ENCODE measurements around the gene TSC22D1.
"Not testable (repeated sequence)": the region's sequence is repeated elsewhere in the genome, so short reads cannot be mapped to it uniquely, and the experiment has no call there.

Gene TSC22D1

DNA sequence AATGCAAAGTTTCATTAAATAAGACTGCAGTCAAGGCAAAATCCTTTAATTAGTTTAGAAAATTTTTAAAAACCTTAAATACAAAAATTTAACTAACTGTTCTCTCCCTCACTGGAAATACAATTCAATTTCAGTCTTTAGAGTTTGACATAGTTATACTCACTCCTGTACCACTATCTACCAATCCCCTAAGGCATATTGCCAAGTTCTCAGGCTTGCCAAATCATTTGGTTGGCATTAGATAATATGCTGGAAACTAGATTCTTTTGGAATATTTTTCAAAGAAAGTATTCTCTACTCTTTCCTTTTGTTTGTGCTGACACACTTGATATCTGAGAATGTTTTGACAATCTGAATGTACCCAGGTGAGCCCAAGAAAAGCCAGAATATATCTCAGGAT lies 77.2 kb downstream of the TSC22D1 start:
- DNase-seq: no peak

GRCh38 chr13:44498502-44498901 lies 77.6 kb downstream of the TSC22D1 start:
- DNase-seq: no peak

GRCh38 chr13:44497801-44498200 lies 78.3 kb downstream of the TSC22D1 start:
- no peak for DNase-seq

DNA sequence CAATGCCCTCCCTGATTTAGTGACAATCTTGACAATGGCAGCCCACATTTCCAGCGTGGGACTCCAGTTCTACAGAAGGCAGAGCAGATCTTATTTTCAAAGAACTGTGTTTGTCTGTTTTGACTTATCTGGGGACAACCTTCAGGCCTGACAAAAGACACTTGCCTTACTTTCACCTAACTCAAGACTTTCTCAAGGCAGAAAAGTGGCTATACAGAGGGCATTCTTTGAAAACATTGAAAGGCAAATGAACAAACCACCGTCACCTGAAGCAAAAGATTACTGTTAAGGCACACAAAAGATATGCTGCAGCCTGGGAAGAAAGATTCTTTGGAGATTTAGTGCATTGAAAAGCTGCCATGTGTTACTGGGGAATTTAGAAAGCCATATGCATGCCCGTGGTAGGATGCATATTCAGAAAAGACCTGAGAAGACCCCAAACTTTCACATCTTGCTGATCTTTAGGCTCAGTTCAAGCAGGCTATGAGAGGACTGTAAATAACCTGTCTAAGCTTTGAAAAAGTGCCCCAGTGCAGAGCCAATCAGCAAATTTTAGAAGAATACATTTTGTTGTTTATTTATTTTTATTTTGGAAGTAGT lies 82.8 kb downstream of the TSC22D1 start:
- DNase-seq: no peak

DNA sequence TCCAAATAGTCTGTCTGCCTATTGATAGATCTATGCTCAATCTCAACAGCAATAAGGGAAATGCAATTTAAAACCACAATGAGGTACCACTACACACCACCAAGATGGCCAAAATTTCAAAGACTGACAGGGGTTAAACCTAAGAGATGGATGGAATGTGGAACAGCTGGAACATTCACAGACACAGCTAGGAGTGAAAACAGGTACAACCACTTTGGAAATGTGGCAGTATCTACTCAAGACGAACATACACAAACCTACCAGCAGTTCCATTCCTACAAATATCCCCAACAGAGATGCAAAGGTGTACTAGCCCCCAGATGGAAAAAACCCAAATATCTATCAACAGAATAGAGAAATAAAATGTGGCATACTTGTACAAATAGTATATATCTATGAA lies 86.4 kb downstream of the TSC22D1 start:
- no peak for DNase-seq

- no peak for DNase-seq
These were observed 88.1 kb downstream of the TSC22D1 start for GRCh38 chr13:44487989-44488388.

GRCh38 chr13:44484562-44485138 lies 91.5 kb downstream of the TSC22D1 start:
- DNase-seq: no peak

DNA sequence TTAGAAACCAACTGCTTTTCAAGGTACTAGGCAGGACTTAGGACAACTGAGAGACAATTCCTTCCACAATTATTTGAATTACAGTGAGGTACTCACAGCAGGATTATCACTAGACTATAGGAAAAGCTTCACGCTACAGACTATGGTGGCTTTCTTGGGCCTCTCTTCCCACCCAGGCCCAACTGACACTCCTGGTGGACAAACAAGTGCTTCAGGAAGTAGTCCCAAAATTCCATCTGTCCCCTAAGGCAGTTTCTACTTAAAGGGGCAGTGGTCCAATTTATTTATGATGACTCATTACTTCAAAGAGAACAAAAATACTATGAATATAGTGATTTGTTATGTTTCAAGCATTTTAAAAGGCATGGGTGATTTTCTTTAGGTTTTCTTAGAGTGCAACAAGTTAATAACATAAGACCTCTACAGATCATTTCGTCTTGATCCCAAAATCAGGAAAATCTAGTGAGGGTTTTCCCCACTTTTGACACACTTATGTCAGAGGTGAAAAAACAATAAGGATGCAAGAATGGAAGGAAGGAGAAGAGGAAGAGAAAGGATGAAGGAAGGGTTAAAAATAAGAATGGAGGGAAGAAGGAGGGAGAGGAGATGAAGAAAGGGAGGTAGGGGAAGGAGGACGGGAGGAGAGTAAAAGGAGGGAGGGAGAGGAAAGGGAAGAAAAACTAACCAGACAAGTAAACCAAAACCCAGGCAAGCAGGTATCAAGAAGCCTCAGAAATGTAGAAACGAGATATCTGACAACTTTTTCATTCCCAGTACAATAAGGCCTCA lies 101.8 kb downstream of the TSC22D1 start:
- DNase-seq: no peak

DNA sequence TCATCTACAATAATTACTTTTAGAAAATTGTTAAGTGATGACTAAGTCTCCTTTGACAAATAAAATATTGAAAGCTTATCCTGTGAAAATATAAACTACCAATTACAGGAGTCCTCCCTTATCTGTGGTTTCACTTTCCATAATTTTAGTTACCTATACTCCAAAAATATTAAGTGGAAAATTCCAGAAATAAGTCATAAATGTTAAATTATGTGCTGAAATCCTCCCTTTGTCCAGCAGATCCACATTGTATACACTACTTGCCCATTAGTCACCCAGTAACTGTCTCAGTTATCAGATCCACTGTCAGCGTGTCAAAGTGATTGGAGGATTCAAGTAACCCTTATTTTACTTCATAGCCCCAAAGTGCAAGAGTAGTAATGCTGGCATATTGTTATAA lies 104.4 kb downstream of the TSC22D1 start:
- DNase-seq: no peak

DNA sequence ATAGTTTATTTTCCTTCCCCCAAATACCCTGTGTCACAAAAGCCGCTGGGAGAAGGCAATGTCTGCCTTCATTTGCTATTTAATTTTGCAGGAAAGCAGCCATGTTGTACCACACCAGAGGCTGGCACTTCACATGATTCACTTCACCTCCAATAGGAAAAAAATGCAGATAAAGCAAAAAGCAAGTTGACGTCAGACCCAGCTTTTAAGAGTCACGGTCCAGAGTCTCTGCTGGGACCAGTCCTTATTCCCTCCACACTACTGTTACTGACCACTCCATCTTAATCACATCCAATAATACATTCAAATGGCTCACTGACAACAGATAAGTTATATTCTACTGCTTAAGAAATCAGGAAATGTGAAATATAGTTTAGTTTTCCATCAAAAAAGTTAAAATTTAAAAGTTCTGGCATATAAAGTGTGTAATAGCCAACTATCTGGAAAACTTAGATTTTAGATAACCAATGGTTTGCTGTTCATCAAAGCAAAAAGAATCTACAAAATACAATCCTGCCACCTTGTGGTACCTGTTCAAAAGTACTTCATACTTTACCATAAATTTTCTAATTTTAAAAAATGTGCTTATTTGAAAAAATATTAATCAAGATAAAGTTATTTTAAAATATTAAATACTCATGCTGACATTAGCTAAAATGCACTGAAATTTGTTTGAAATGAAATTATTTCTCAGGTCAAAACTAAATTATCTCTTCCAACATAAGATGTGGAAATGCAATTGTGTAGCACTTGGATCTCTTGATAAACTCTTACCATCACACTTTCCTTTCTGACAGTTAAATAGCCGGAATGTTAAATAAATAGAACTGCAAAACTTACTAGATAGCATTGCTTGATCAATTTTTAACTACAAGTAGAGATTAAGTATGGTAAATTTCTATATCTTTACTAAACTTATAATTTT lies 105.2 kb downstream of the TSC22D1 start:
- no peak for DNase-seq

DNA sequence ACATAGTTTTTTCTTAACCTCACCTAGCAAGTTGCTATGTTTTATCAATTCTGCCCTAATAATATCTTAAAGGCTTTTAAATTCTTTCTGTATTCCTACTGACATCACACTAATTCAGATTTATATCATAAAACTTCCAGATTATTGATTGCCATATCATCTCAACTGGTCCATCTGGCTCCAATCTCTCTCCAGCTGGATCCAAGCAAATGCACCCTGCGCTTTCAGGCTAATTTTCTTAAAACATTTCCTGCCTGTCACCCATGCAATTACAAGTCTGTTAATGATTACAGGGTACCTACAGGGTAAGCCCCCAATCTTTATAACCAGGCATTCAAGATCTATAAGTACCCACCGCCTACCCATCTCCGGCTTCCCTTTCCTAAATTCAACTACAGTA lies 107.3 kb downstream of the TSC22D1 start:
- no peak for DNase-seq

DNA sequence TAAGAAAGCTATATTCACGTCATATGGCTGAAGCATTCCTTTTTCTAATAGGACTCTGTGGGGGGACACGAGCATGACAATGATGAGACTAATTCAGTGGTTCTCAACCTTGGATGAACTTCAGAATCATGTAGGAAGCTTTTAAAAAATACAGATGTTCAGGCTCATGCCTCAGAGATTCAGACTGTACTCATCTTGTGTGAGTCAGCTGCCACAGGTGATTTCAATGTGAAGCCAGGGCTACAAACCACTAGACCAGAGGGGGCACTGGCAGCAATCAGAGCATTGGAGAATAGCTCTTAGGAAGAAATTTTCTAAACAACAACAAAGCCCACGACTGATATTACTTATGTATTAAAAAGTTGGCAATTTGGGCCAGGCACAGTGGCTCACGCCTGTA lies 110.8 kb downstream of the TSC22D1 start:
- DNase-seq: no peak

- DNase-seq: no peak
These were observed 111.7 kb downstream of the TSC22D1 start for GRCh38 chr13:44464471-44464870.

DNA sequence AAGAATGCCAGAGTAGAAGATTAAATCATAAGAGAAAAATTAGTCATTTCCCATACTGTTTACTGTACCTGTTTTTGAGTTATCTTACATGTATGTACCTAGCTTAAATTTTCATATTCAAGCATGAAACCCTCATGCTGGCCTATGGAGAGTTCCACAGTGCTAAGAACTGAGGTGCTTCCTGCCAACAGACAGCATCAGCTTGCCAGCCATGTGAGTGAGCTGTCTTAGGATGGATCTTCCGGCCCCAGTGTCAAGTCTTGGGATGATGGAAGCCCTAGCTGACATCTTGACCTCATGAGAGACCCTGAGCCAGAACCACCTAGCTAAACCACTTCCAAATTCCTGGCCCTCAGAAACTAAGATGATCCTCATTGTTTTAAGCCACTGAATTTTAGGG lies 112.4 kb downstream of the TSC22D1 start:
- DNase-seq: no peak

DNA sequence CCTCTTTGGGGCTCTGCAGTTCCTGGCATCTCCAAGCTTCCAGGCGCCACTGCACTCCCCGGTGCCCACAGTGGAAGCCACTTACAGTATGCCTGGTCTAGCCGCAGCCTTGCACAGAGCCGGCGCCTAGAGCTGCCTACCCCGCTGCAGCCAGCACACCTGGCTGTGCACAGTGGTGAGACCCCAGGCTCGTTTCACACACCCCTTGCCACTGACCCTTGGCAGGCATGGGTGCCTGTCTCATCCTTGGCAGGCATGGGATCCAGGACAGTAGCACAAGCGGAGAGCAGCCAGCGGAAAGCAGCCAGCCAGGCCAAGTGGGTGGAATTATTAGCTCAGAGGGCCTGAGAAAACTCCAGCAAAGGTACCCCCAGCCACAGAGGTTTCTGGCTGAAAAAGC lies 116.5 kb downstream of the TSC22D1 start:
- DNase-seq: no peak

- DNase-seq: no peak
These were observed 117.7 kb downstream of the TSC22D1 start for GRCh38 chr13:44458313-44458975.

GRCh38 chr13:44456212-44456611 lies 119.9 kb downstream of the TSC22D1 start:
- DNase-seq: not testable (repeated sequence)

- DNase-seq: no peak
These were observed 120.4 kb downstream of the TSC22D1 start for GRCh38 chr13:44455769-44456168.

- DNase-seq: no peak
These were observed 122.2 kb downstream of the TSC22D1 start for GRCh38 chr13:44453881-44454280.

GRCh38 chr13:44453069-44453468 lies 123.1 kb downstream of the TSC22D1 start:
- no peak for DNase-seq

GRCh38 chr13:44452418-44452817 lies 123.7 kb downstream of the TSC22D1 start:
- DNase-seq: no peak

DNA sequence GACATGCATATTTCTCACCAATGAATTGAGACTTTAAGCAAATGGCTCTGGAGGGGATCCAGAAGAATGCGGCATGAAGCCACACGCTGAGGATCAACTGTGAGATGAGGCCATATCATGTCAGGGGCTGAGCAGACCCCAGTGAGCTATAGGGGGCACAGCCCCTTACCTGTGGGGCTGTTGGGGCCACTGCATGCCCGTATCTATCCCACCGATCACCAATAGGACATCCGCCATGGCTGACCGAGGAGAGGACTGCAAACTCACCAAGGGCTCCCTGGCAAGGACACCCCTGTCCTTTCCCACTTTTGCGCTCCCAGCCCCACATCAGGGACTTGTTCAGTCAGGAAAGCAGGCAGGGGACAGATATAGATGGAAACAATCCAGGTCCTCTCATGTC lies 124.5 kb downstream of the TSC22D1 start:
- DNase-seq: no peak

DNA sequence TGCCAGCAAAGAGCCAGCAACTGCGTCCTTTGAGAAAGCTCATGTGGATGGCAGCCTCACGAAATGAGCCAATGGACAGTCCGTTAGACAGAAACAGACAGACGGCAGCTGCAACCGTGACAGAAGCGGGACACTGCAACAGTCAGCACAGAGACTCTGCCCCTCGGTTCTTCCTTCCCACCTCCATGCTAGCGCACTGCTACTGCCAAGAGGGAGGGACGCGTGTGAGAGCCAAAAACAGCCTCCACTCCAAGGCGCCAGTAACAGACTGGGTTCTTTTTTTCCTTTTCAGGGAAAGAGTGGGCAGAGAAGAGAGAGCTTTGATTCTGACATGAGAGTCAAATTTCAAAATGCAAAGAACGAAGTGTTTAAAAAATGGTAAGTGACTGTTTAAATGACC lies 125.0 kb downstream of the TSC22D1 start:
- no peak for DNase-seq
